Motor neuron (in vitro differentiated cells): Measurements from ENCODE around the gene DPH3. TPM values are rescaled to one million over a fixed set of nuclear protein-coding genes. Genes with fewer than 3 reads are reported as not detected.

Experiments
- ATAC-seq, 8 experiments: fragments of 200-7000 bp; cut with Tn5 transposase; replicated peaks in 6 of 8; 2 replicates each; pipeline ENCODE4 v1.8.0; 2021; ENCODE audit warnings: mild to moderate bottlenecking in 8 of 8, moderate library complexity in 8 of 8
- H3K27ac ChIP-seq, 2 donors: fragments of 250-450 bp; sonication (Bioruptor Pico); 2 replicates each; pipeline ENCODE4 v1.9.0; 2021; ENCODE audit warnings: antibody characterized with exemption in 2 of 2, mild to moderate bottlenecking in 2 of 2, moderate library complexity in 1 of 2
- H3K4me1 ChIP-seq, 2 donors: fragments of 250-450 bp; sonication (Bioruptor Pico); replicated peaks in 1 of 2; 2 replicates each; pipeline ENCODE4 v1.6.1; 2021; ENCODE audit warnings: antibody characterized with exemption in 2 of 2, mild to moderate bottlenecking in 2 of 2, moderate library complexity in 1 of 2
- H3K4me3 ChIP-seq, 5 donors: fragments of 250-450 bp; sonication (Bioruptor Pico); 2 replicates each; pipeline ENCODE4 v1.9.0; 2021; ENCODE audit warnings: antibody characterized with exemption in 5 of 5, mild to moderate bottlenecking in 5 of 5, moderate library complexity in 4 of 5
- WGBS, 10 experiments: fragments of 450-650 bp; shearing (Covaris generic); methylation state at CpG; one replicate each; pipeline ENCODE4 v1.0.0; 2022; 5-methylcytosine and 5-hydroxymethylcytosine counted together
- in situ Hi-C, 9 experiments: fragments of 400-800 bp; cut with MboI; loops; one replicate each; pipeline ENCODE4 v1.15.0; 2021; ENCODE audit warnings: low sequenced_read_pairs in 9 of 9, low pct_unique_long_range_greater_than_20kb in 2 of 9; ENCODE audit not compliant: unreplicated experiment in 9 of 9
- total RNA-seq, 8 experiments: library from RNA; unstranded; fragments of 300-600 nt; gene quantifications; 2 replicates each; pipeline versions ENCODE4 v1.2.3 to v1.2.4, GENCODE V29; 2022

The DPH3 gene
- total RNA-seq, 8 experiments from 2014 or later = 10.6 to 37.5 (median 20.3) TPM

DNA sequence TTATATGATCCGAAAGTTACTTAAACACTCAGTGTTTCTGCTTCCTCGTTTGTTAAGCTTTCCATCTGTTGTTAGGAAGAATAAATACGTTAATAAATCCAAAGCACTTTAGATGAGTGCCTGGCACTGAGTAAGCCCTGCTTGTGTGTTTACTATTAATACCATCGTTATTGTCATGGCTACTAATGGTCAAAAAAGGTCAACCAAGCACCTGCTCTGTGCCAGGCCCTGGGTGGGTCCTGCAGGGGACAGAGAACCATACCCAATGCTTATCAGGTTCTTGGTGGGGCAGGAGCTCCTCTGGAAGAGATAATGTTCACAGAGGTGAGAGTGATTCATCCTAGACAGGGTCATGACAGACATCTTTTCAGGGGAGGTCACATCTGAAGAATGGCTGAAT is 50.4 kb downstream of the DPH3 start:
- in situ Hi-C loops = no loop called here
- Histone ChIP-seq H3K4me3 (no peak overlapping the region), H3K4me1 (no peaks in the 10 kb centered on the region)

DNA sequence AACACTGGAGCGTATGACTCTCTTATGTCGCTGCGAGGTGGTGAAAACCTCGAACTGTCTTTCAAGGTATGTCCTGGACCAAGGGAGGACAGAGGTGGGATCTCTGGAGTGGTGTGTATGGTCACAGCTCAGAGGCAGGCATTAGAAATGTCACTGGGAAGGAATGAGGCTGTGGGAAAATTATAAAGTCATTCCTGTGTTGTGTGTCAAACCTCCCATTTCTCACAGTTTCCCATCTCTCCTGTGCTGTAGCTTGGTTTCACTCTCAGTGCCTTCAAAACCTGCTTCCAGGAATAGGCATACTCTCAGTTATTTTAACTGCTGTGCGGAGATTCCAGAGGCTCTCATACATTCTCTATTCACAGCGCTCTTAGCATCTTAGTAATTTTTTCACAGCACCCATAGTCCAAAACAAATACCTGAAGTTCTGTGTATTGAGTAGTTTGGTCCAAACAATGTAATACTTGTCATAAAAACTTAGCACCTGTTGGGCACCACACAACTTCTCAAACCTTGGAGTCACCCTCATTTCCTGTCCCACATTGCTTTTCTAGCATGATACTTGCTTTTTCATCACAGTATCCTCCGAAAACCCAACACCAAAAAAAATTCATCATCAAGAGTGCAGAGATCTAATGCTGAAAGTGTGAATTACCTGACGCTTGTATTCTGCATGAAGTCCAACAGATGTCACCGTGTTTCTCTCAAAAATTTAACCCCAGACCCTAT is 53.4 kb downstream of the DPH3 start:
- 25 to 100% (median 76%) methylated on average over 2 to 7 of the region's 9 CpGs; no CpG with 5 or more reads in 1 of the 10 experiments for WGBS, 10 experiments
- no peaks in the 10 kb centered on the region for H3K4me1 ChIP-seq
- ATAC-seq = no peak
- H3K27ac ChIP-seq = no peak overlapping the region
- no peak overlapping the region for H3K4me3 ChIP-seq
- in situ Hi-C loops = no loop called here

More for the DNA sequence above, 50.4 kb downstream of the DPH3 start:
- H3K27ac ChIP-seq = no peak overlapping the region
- WGBS, 10 experiments = 50 to 93% (median 60%) methylated on average over 1 to 4 of the region's 4 CpGs; no CpG with 5 or more reads in 2 of the 10 experiments
- ATAC-seq = no peak

Other genes starting within 250 kb of the DPH3 start
- gene GALNT15, start 90.3 kb downstream of the DPH3 start, total RNA-seq = 10 to 100 TPM in 1 of 8 experiments, 1 to 10 TPM in 2, under 1 TPM in 4, not detected in 1; 0.23 to 41.3 (median 0.70) TPM
- gene OXNAD1, start 269 bp upstream of the DPH3 start, total RNA-seq = 10 to 100 TPM; 10.2 to 25.2 (median 18.1) TPM
- gene RFTN1, start 248.8 kb upstream of the DPH3 start, total RNA-seq = 10 to 100 TPM in 4 of 8 experiments, 1 to 10 TPM in 4; 2.4 to 27.9 (median 6.7) TPM